Liver (tissue), 9 donors: Measurements from ENCODE around the gene MAGI1. TPM values are rescaled to one million over a fixed set of nuclear protein-coding genes. Genes with fewer than 3 reads are reported as not detected.

Experiments used
- DNase-seq: peaks from one replicate; pipeline ENCODE4 v3.0.0-alpha.2; 2017; ENCODE audit warnings: low spot score
- H3K27ac ChIP-seq, 2 donors: one replicate each; pipeline ENCODE4 v1.7.0; 2013; ENCODE audit warnings: inconsistent platforms in 2 of 2, low read length in 2 of 2, control low read depth in 1 of 2, low read depth in 1 of 2, mild to moderate bottlenecking in 1 of 2
- H3K27me3 ChIP-seq, 4 donors: one replicate each; pipeline versions ENCODE4 v1.6.1 to v1.7.0; 2013; ENCODE audit warnings: low read length in 3 of 4, inconsistent platforms in 1 of 4, mild to moderate bottlenecking in 1 of 4, moderate library complexity in 1 of 4; ENCODE audit not compliant: control insufficient read depth in 4 of 4, insufficient read depth in 4 of 4
- H3K36me3 ChIP-seq, 4 donors: one replicate each; pipeline versions ENCODE4 v1.6.1 to v1.7.0; 2013; ENCODE audit warnings: low read length in 3 of 4, mild to moderate bottlenecking in 3 of 4, low read depth in 1 of 4, moderate library complexity in 1 of 4; ENCODE audit not compliant: control insufficient read depth in 4 of 4, insufficient read depth in 3 of 4
- H3K4me1 ChIP-seq, 4 donors: one replicate each; pipeline versions ENCODE4 v1.6.1 to v1.7.0; 2013; ENCODE audit warnings: low read length in 3 of 4, mild to moderate bottlenecking in 3 of 4, moderate library complexity in 1 of 4; ENCODE audit not compliant: control insufficient read depth in 4 of 4, insufficient read depth in 4 of 4
- H3K4me3 ChIP-seq, 3 donors: one replicate each; pipeline versions ENCODE4 v1.6.1 to v1.7.0; 2013; ENCODE audit warnings: low read length in 3 of 3, control low read depth in 1 of 3, low read depth in 1 of 3, mild to moderate bottlenecking in 1 of 3
- H3K9ac ChIP-seq, 2 donors: one replicate each; pipeline ENCODE4 v1.7.0; 2013; ENCODE audit warnings: low read length in 2 of 2, mild to moderate bottlenecking in 2 of 2, moderate library complexity in 2 of 2, control low read depth in 1 of 2, low read depth in 1 of 2
- H3K9me3 ChIP-seq, 4 donors: one replicate each; pipeline versions ENCODE4 v1.6.1 to v1.7.0; 2013; ENCODE audit warnings: low read length in 3 of 4; ENCODE audit not compliant: control insufficient read depth in 4 of 4
- ATF3 ChIP-seq: IDR thresholded peaks from 2 replicates; pipeline ENCODE4 v1.6.1; 2016; ENCODE audit warnings: antibody characterized with exemption
- CTCF ChIP-seq: fragments of 150-350 bp; IDR thresholded peaks from 2 replicates; pipeline ENCODE4 v1.5.1; 2017; ENCODE audit warnings: improper control_type of control experiment, low read depth, low read length; ENCODE audit not compliant: missing input control
- EGR1 ChIP-seq, 2 donors: IDR thresholded peaks; 2 replicates each; pipeline ENCODE4 v1.6.1; 2016 to 2018; ENCODE audit warnings: antibody characterized with exemption in 2 of 2, low read depth in 2 of 2
- FOXA1 ChIP-seq: IDR thresholded peaks from 2 replicates; pipeline ENCODE4 v1.6.1; 2016; ENCODE audit warnings: antibody characterized with exemption
- FOXA2 ChIP-seq: IDR thresholded peaks from 2 replicates; pipeline ENCODE4 v1.6.1; 2016; ENCODE audit warnings: antibody characterized with exemption
- GABPA ChIP-seq, 2 donors: IDR thresholded peaks in 1 of 2; conservative IDR thresholded peaks in 1 of 2; 2 replicates each; pipeline ENCODE4 v1.6.1; 2016; ENCODE audit warnings: antibody characterized with exemption in 2 of 2, mild to moderate bottlenecking in 1 of 2, moderate library complexity in 1 of 2
- HNF4A ChIP-seq, 2 donors: conservative IDR thresholded peaks; 2 replicates each; pipeline ENCODE4 v1.6.1; 2016; ENCODE audit warnings: antibody characterized with exemption in 2 of 2, mild to moderate bottlenecking in 2 of 2
- JUND ChIP-seq, 2 donors: IDR thresholded peaks; 2 replicates each; pipeline ENCODE4 v1.6.1; 2016; ENCODE audit warnings: antibody characterized with exemption in 2 of 2
- MAX ChIP-seq: IDR thresholded peaks from 2 replicates; pipeline ENCODE4 v1.6.1; 2016; ENCODE audit warnings: antibody characterized with exemption
- NR2F2 ChIP-seq: IDR thresholded peaks from 2 replicates; pipeline ENCODE4 v1.6.1; 2016; ENCODE audit warnings: antibody characterized with exemption
- RAD21 ChIP-seq, 2 donors: IDR thresholded peaks; 2 replicates each; pipeline ENCODE4 v1.6.1; 2016; ENCODE audit warnings: antibody characterized with exemption in 2 of 2, mild to moderate bottlenecking in 2 of 2
- REST ChIP-seq: IDR thresholded peaks from 2 replicates; pipeline ENCODE4 v1.6.1; 2016; ENCODE audit warnings: antibody characterized with exemption, mild to moderate bottlenecking
- RXRA ChIP-seq, 2 donors: IDR thresholded peaks; 2 replicates each; pipeline ENCODE4 v1.6.1; 2017 to 2018; ENCODE audit warnings: antibody characterized with exemption in 2 of 2, mild to moderate bottlenecking in 1 of 2
- SP1 ChIP-seq: IDR thresholded peaks from 2 replicates; pipeline ENCODE4 v1.6.1; 2018; ENCODE audit warnings: antibody characterized with exemption, mild to moderate bottlenecking
- YY1 ChIP-seq: IDR thresholded peaks from 2 replicates; pipeline ENCODE4 v1.6.1; 2016; ENCODE audit warnings: antibody characterized with exemption, mild to moderate bottlenecking
- ZBTB33 ChIP-seq: IDR thresholded peaks from 2 replicates; pipeline ENCODE4 v1.6.1; 2016; ENCODE audit warnings: antibody characterized with exemption
- WGBS: extraction: QIAGEN DNeasy Blood & Tissue Kit; methylation state at CpG from one replicate; pipeline ENCODE4 v1.1.7; 2013; 5-methylcytosine and 5-hydroxymethylcytosine counted together
- polyA plus RNA-seq, 2 donors: library from polyadenylated mRNA; stranded (reverse) in 1 of 2; unstranded in 1 of 2; fragments of 200-250 nt in 1 of 2; fragments of >200 nt in 1 of 2; fragmentation: Nextera tagmentation in 1 of 2; extraction: Ambion mirVana in 1 of 2; gene quantifications; one replicate each; pipeline versions ENCODE4 v1.2.1 to v1.2.3, GENCODE V29; 2013 to 2015
- total RNA-seq, 2 donors: library from RNA; depleted of rRNA; stranded (reverse); fragments of >200 nt; gene quantifications; one replicate each; pipeline ENCODE4 v1.2.3, GENCODE V29; 2014
- donor health status: healthy.
- donor health status: healthy.
- donor health status: healthy.
- donor health status: healthy.
- donor health status: healthy.

Gene MAGI1
- total and polyA plus RNA-seq, 4 donors = 9.6 to 68.8 (median 14.0) TPM

GRCh38 chr3:65685621-65686235, 353.0 kb downstream of the MAGI1 start:
- H3K27me3 ChIP-seq = no peaks in the 10 kb centered on the region
- 77% methylated on average over 5 of the region's 5 CpGs for WGBS
- no peaks in the 10 kb centered on the region for H3K36me3 ChIP-seq
- TF ChIP-seq MAX (no peak), FOXA2 (no peak), HNF4A (conservative IDR thresholded peaks at IDR 0.05) (no peak), RXRA (IDR thresholded peaks at IDR 0.05) (no peak), ATF3 (no peak), EGR1 (IDR thresholded peaks at IDR 0.05; ENCODE audit: low read depth in 2 of 2) (no peak), CTCF (no peak), JUND (IDR thresholded peaks at IDR 0.05) (no peak), RAD21 (IDR thresholded peaks at IDR 0.05) (no peak), REST (no peak), YY1 (no peak), GABPA (IDR thresholded peaks at IDR 0.05 in 1 of 2, conservative IDR thresholded peaks at IDR 0.05 in 1 of 2) (no peak), SP1 (no peak), NR2F2 (no peak), FOXA1 (no peak)
- DNase-seq = no peak
- peaks cover 3 to 18% (median 10%) of the 10 kb centered on the region in 4 donors for H3K4me1 ChIP-seq
- H3K9ac ChIP-seq = no peak overlapping the region
- H3K4me3 ChIP-seq = no peak overlapping the region
- H3K9me3 ChIP-seq = no peaks in the 10 kb centered on the region
- no peak overlapping the region for H3K27ac ChIP-seq

GRCh38 chr3:65678516-65678915, 360.2 kb downstream of the MAGI1 start:
- TF ChIP-seq HNF4A (conservative IDR thresholded peaks at IDR 0.05) (no peak), ZBTB33 (no peak), RXRA (IDR thresholded peaks at IDR 0.05) (no peak), EGR1 (IDR thresholded peaks at IDR 0.05; ENCODE audit: low read depth in 2 of 2) (no peak), GABPA (IDR thresholded peaks at IDR 0.05 in 1 of 2, conservative IDR thresholded peaks at IDR 0.05 in 1 of 2) (no peak), CTCF (no peak), JUND (IDR thresholded peaks at IDR 0.05) (no peak), YY1 (no peak)
- WGBS = 92% methylated on average over 4 of the region's 4 CpGs

More at GRCh38 chr3:65678516-65678915, 360.2 kb downstream of the MAGI1 start:
- Histone ChIP-seq H3K36me3 (no peaks in the 10 kb centered on the region), H3K27ac (no peak overlapping the region), H3K27me3 (no peaks in the 10 kb centered on the region), H3K4me3 (no peak overlapping the region), H3K9ac (no peak overlapping the region), H3K9me3 (no peaks in the 10 kb centered on the region), H3K4me1 (peaks cover 0 to 3% (median under 1%) of the 10 kb centered on the region in 4 donors)
- DNase-seq = no peak
